Mesothelial cell of epicardium (in vitro differentiated cells): ENCODE measurements around the gene NELFB. TPM values are rescaled to one million over a fixed set of nuclear protein-coding genes. Genes with fewer than 3 reads are reported as not detected.

ENCODE experiments used
- DNase-seq, 2 experiments: peaks; one replicate each; pipeline ENCODE4 v3.0.0; 2021; ENCODE audit warnings: low spot score in 2 of 2; ENCODE audit not compliant: unreplicated experiment in 2 of 2
- H3K27ac Mint-ChIP-seq: 2 replicates; pipeline ENCODE4 v1.8.0; 2021; ENCODE audit warnings: mixed read lengths
- H3K27me3 Mint-ChIP-seq: 2 replicates; pipeline ENCODE4 v1.8.0; 2021; ENCODE audit warnings: low read depth, mixed read lengths
- H3K36me3 Mint-ChIP-seq: 2 replicates; pipeline ENCODE4 v1.8.0; 2021; ENCODE audit warnings: mixed read lengths
- H3K4me1 Mint-ChIP-seq: 2 replicates; pipeline ENCODE4 v1.8.0; 2021; ENCODE audit warnings: mixed read lengths
- H3K4me3 Mint-ChIP-seq: 2 replicates; pipeline ENCODE4 v1.8.0; 2021; ENCODE audit warnings: mild to moderate bottlenecking, moderate library complexity, mixed read lengths
- H3K9me3 Mint-ChIP-seq: 2 replicates; pipeline ENCODE4 v1.8.0; 2021; ENCODE audit warnings: mixed read lengths
- total RNA-seq: library from RNA; stranded (reverse); gene quantifications from 3 replicates; pipeline ENCODE4 v1.2.1, GENCODE V29; 2021
- TF ChIP-seq, protein P1 (sequence below): fragments of 200-600 bp; sonication (generic); IDR thresholded peaks from one replicate; pipeline ENCODE4 v1.5.0; 2021; ENCODE audit warnings: antibody characterized with exemption; ENCODE audit not compliant: unreplicated experiment

NELFB gene
- total RNA-seq, 1 donor from 2014 or later: 53.3 TPM

DNA sequence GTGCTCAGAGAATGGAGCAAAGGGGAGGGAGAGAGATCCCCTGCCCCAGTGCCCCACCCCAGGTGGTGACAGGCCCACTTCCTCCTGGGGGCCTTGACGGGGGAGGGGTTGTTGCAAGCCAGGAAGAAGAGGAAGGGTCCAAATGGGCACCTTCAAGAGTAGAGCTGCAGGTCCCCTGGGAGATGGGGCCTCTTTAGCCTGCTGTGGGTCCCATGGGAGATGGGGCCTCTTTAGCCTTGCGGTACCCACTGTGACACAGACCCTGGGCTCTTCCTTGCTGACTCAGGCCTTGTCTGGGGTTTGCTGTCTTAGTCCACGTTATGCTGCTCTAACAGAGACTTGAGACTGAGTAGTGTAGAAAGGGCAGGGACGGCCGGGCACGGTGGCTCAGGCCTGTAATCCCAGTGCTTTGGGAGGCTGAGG is 12.8 kb downstream of the NELFB start:
- Mint-ChIP-seq H3K27ac (no peak overlapping the region), H3K27me3 (no peaks in the 10 kb centered on the region), H3K36me3 (peaks cover 14% of the 10 kb centered on the region), H3K4me1 (no peaks in the 10 kb centered on the region), H3K4me3 (no peak overlapping the region), H3K9me3 (no peaks in the 10 kb centered on the region)
- TF ChIP-seq, protein P1, sequence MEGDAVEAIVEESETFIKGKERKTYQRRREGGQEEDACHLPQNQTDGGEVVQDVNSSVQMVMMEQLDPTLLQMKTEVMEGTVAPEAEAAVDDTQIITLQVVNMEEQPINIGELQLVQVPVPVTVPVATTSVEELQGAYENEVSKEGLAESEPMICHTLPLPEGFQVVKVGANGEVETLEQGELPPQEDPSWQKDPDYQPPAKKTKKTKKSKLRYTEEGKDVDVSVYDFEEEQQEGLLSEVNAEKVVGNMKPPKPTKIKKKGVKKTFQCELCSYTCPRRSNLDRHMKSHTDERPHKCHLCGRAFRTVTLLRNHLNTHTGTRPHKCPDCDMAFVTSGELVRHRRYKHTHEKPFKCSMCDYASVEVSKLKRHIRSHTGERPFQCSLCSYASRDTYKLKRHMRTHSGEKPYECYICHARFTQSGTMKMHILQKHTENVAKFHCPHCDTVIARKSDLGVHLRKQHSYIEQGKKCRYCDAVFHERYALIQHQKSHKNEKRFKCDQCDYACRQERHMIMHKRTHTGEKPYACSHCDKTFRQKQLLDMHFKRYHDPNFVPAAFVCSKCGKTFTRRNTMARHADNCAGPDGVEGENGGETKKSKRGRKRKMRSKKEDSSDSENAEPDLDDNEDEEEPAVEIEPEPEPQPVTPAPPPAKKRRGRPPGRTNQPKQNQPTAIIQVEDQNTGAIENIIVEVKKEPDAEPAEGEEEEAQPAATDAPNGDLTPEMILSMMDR: no peak
- DNase-seq: no peak

DNA sequence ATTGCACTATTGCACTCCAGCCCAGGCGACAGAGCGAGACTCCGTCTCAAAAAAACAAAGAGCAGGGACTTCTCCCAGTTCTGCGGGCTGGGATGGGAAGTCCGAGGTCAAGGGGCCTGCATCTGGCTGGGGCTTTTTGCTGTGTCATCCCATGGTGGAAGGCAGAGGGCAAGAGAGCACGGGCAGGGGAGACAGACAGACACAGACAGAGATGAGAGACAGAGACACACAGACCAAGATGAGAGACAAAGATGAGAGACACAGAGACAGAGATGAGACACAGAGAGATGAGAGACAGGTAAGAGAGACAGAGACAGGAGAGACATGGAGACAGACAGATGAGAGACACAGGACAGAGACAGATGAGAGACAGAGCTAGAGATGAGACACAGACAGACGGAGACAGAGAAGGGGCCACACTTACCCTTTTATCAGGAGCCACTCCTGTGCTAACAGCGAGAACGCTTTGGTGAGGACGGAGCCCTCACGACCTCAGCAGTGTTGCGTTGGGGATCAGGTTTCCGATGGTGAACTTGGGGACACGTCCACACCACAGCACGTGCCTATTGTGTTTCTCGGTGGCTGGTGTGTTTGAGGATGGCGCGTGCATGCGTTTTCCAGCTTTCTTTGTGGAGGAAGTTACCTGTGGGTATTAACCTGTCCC is 13.5 kb downstream of the NELFB start:
- Mint-ChIP-seq H3K9me3 (no peaks in the 10 kb centered on the region), H3K27ac (no peak overlapping the region), H3K27me3 (no peaks in the 10 kb centered on the region), H3K4me1 (no peaks in the 10 kb centered on the region), H3K4me3 (no peak overlapping the region), H3K36me3 (peaks cover 14% of the 10 kb centered on the region)
- DNase-seq: no peak
- TF ChIP-seq, protein P1: no peak

DNA sequence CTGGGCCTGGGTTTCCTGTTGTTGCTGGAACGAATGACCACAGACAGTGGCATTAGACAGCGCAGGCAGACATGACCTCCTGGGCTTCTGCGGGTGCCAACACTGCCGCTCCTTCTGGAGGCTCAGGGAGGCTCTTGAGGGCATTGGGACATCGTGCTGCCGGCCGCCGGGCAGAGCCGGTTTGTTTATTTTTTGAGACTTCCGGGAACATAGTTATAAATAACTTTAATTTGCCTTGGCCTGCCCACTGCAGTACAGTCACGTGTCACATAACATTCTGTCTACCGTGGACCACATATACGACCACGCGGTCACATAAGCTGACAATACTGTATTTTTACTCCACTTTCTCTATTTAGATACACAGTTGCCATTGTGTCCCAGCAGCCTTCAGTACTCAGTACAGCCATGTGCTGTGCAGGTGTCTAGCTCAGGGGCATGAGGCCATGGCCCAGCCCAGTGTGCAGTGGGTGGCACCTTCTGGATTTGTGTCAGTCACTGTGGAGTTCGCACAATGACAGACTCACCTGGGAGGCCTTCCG is 14.2 kb downstream of the NELFB start:
- H3K27ac Mint-ChIP-seq: no peak overlapping the region
- H3K9me3 Mint-ChIP-seq: no peaks in the 10 kb centered on the region
- no peak overlapping the region for H3K4me3 Mint-ChIP-seq
- H3K4me1 Mint-ChIP-seq: peaks cover under 1% of the 10 kb centered on the region
- no peak for DNase-seq
- TF ChIP-seq, protein P1: no peak
- peaks cover 14% of the 10 kb centered on the region for H3K36me3 Mint-ChIP-seq
- no peaks in the 10 kb centered on the region for H3K27me3 Mint-ChIP-seq

DNA sequence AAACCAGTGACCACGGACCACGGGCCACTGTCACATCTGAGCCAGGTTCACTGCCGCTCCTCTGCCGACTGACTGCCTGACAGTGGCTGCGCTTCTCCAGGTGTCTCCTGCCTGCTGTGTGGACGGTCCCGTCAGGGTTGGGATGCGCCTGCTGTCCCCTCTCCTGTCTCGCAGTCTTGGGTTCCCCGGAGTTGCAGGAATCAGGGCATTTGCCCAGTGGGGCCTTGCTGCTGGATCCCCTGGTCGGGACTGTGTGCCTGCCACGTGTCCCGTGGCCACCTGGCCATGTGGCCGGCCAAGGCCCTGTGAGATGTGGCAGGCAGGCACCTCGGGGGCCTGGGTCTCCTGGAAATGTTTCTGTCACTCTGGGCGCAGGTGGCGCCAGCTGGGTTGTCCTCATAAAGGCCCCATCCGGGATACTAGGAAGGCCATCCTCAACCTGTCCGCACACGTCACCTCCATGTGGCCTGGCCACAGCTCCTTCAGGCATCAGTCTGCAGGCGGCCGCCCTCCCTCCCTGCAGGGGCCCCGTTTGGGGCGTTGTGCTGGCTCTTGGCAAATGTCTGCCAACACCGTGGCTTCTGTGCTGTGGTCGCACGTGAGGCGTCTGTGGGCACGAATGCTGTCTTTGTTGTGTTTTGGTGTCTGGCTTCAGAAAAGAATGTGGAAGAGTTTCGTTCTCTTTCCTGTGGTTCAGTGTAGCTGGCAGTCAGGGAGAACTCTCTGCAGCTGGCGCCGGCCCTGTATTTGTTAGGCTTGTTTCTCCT is 16.0 kb downstream of the NELFB start:
- TF ChIP-seq, protein P1: no peak
- H3K4me3 Mint-ChIP-seq: no peak overlapping the region
- H3K9me3 Mint-ChIP-seq: no peaks in the 10 kb centered on the region
- peaks cover 12% of the 10 kb centered on the region for H3K36me3 Mint-ChIP-seq
- H3K27me3 Mint-ChIP-seq: no peaks in the 10 kb centered on the region
- no peak for DNase-seq
- peaks cover 13% of the 10 kb centered on the region for H3K4me1 Mint-ChIP-seq
- H3K27ac Mint-ChIP-seq: peak overlapping the region; percentile 39

DNA sequence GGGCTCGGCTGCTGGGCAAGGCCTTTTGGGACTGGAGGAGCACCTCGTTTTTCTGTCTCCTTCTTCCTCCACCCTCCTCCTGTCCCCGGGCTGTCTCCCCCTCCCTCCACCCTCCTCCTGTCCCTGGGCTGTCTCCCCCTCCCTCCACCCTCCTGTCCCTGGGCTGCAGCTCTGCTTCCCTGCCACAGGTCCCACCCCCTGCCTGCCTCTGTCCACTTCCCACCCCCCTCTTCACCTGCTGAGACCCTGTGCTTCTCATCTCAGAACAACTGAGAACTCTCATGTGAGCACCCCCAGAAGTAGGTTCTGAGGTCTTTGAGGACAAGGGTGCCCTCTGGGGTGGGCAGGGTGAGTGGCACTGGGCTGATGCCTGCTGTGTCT is 16.6 kb downstream of the NELFB start:
- no peak overlapping the region for H3K4me3 Mint-ChIP-seq
- H3K4me1 Mint-ChIP-seq: peaks cover 15% of the 10 kb centered on the region
- peaks cover 12% of the 10 kb centered on the region for H3K36me3 Mint-ChIP-seq
- no peaks in the 10 kb centered on the region for H3K9me3 Mint-ChIP-seq
- DNase-seq: no peak
- no peak overlapping the region for H3K27ac Mint-ChIP-seq
- no peaks in the 10 kb centered on the region for H3K27me3 Mint-ChIP-seq
- TF ChIP-seq, protein P1: no peak
